GM12872 (cell line): ENCODE measurements around the gene TNFRSF11A.

Source experiments
- TF ChIP-seq, protein P1 (sequence below): IDR thresholded peaks from 3 replicates; pipeline ENCODE4 v1.5.1; 2011; ENCODE audit warnings: low read depth, mild to moderate bottlenecking, low read length, moderate library complexity; ENCODE audit not compliant: insufficient read depth

Gene TNFRSF11A

GRCh38 chr18:62338446-62339105 is 13.5 kb downstream of the TNFRSF11A start:
- TF ChIP-seq, protein P1, sequence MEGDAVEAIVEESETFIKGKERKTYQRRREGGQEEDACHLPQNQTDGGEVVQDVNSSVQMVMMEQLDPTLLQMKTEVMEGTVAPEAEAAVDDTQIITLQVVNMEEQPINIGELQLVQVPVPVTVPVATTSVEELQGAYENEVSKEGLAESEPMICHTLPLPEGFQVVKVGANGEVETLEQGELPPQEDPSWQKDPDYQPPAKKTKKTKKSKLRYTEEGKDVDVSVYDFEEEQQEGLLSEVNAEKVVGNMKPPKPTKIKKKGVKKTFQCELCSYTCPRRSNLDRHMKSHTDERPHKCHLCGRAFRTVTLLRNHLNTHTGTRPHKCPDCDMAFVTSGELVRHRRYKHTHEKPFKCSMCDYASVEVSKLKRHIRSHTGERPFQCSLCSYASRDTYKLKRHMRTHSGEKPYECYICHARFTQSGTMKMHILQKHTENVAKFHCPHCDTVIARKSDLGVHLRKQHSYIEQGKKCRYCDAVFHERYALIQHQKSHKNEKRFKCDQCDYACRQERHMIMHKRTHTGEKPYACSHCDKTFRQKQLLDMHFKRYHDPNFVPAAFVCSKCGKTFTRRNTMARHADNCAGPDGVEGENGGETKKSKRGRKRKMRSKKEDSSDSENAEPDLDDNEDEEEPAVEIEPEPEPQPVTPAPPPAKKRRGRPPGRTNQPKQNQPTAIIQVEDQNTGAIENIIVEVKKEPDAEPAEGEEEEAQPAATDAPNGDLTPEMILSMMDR: no peak

GRCh38 chr18:62339106-62339988 is 14.2 kb downstream of the TNFRSF11A start:
- TF ChIP-seq, protein P1: no peak

DNA sequence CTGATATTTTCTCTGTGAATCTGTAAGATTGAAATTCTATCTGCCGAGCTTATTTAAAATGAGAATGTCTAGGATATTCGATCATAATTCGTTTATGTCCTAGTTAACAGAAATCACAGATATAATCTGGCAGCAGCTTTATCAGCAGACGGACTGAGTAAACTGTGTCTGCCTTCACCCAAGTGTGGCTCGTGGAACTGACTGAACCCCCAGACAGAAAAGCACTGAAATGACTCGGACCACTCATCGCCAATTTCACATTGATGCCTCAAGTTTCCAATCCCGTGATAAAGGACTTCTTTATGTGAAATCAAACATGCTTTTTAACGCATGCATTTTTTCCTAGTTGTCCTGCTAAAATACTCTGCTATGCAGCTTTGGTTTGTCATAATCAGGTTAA is 15.9 kb downstream of the TNFRSF11A start:
- TF ChIP-seq, protein P1: no peak

- TF ChIP-seq, protein P1: no peak
These were observed 16.4 kb downstream of the TNFRSF11A start for GRCh38 chr18:62341473-62341872.

- TF ChIP-seq, protein P1: no peak
These were observed 17.8 kb downstream of the TNFRSF11A start for GRCh38 chr18:62342884-62343283.

DNA sequence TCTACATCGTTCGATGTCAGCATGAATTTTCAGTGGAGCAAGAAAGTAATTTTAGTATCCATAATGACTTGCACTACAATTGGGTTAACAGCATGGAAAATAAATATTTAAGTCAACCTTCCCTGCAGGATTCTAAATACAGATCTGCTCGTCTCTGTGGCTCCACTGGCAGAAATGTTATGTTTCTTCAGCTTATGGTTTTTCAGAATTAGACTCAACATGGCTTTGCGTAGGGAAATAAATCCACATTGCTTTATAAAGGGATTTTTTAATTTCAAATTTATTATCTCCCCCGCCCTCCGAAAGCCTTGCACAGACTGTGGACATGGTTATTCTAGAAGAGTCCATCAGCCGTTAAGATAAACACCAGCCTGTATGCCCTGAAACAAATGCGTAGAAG is 18.2 kb downstream of the TNFRSF11A start:
- TF ChIP-seq, protein P1: no peak

- TF ChIP-seq, protein P1: no peak
These were observed 20.8 kb downstream of the TNFRSF11A start for GRCh38 chr18:62345909-62346308.
